D721Med (cell line): ENCODE data around the gene SNAI3.

ENCODE experiments used
- DNase-seq: peaks from one replicate; pipeline ENCODE4 v3.0.0; 2011; ENCODE audit warnings: low spot score; ENCODE audit not compliant: insufficient read length
- FAIRE-seq: peaks from 2 replicates; lab custom pipeline; 2011; peaks lifted over from hg19 to GRCh38; lab: Jason Lieb, UNC
- TF ChIP-seq, protein P1 (sequence below): IDR thresholded peaks from 2 replicates; pipeline ENCODE4 v1.5.1; 2012; ENCODE audit warnings: mild to moderate bottlenecking, control low read depth; ENCODE audit not compliant: insufficient read depth; ENCODE audit errors: missing control alignments

SNAI3 gene

DNA sequence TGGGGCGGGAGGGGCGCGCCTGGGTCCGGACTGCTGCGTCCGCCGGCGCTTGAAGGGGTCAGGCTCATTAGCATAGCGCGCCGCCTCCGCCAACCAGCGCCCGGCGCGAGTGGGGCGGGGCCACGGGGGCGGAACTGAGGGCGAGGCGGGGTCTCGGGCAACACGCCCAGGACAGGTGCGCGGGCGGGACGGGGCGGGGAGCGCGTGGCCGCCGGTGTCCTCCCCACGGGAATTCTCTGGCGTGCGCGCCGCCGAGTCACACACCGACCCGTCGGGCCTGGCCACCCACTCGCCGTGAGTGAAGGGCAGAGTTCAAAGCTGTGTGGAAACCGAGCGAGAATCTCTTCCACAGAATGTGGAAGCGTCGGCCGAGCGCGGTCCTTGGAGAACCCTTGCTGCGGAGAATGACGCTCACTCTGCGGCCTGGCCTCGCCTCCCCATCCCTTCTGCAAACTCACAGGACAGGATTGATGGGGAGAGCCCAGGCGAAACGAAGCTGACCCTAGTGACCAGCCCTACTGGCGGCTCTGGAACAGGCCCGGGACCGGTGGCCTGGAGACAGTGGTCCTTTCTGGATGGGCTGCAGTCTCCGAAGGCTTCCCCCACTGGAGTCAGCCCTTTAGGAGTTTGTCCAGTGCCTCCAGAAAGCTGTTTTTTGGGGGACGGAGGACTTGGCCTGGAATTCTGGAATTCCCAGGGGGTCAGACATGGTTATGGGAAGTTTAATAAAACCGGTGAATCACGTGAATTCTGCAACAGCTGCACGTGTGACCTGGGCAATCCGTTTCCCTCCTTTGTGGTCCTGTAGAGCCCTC lies at the start of gene SNAI3:
Gene SNAI3, minus strand, starts transcription at position 69 of the 815 bp plus-strand sequence. CDS start 101 bp downstream, outside the sequence.
- peak; percentile 64 for DNase-seq
- no peak for FAIRE-seq
- TF ChIP-seq, protein P1, sequence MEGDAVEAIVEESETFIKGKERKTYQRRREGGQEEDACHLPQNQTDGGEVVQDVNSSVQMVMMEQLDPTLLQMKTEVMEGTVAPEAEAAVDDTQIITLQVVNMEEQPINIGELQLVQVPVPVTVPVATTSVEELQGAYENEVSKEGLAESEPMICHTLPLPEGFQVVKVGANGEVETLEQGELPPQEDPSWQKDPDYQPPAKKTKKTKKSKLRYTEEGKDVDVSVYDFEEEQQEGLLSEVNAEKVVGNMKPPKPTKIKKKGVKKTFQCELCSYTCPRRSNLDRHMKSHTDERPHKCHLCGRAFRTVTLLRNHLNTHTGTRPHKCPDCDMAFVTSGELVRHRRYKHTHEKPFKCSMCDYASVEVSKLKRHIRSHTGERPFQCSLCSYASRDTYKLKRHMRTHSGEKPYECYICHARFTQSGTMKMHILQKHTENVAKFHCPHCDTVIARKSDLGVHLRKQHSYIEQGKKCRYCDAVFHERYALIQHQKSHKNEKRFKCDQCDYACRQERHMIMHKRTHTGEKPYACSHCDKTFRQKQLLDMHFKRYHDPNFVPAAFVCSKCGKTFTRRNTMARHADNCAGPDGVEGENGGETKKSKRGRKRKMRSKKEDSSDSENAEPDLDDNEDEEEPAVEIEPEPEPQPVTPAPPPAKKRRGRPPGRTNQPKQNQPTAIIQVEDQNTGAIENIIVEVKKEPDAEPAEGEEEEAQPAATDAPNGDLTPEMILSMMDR, result no peak

DNA sequence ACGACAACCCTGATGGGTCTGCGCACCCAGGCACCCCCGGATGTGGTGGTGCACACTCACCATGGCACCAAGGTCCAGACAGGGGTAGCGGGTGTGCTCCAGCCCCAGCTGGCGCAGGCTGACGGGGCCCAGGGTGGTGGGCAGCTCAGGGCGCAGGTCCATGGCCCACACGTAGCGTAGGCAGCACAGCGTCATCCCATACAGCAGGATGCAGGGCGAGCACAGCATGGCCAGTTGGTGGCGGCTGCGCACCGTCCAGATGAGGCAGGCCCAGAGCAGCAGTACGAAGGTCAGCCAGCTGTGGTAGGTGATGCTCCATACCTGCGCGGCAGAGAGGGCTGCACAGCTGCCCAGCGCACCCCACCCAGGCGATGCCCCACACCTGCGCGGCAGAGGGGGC lies 49.8 kb upstream of the SNAI3 start:
- TF ChIP-seq, protein P1, result no peak
- FAIRE-seq (no peak), DNase-seq (no peak)

DNA sequence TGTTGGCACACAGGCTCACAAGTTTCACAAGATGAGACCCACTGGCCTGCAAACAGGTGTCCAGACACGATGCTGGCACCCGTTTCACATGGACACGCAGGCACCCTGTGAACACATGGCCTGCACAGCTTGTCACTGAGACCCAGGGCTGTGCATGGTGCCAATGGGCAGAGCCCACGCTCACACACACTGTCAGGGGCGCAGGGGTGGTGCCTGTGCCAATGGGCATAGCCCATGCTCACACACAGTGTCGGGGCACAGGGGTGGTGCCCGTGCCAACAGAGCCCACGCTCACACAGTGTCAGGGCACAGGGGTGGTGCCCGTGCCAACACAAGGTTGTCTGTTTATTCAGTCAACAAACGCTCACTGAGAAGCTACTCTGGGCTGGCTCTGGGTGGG lies 49.3 kb upstream of the SNAI3 start:
- no peak for DNase-seq
- TF ChIP-seq, protein P1, result no peak
- FAIRE-seq, result no peak

DNA sequence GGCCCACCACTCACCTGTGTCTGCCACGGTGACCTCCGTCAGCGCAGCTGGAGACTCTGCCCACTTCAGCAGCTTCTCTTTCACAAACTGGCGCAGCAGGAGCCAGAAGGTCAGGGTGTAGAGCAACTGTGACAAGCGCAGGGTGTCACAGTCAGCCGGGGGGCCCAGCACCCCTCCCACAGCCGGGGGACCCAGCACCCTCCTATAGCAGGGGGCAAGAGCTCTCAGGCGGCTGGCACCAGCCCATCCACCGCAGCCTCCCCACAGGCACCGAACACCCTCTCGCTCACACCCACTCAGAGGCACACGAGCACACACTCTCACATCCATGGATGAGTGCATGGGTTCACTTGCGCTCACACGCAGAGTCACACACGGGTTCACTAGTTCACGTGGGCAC lies 48.8 kb upstream of the SNAI3 start:
- no peak for FAIRE-seq
- no peak for DNase-seq
- TF ChIP-seq, protein P1, result no peak

DNA sequence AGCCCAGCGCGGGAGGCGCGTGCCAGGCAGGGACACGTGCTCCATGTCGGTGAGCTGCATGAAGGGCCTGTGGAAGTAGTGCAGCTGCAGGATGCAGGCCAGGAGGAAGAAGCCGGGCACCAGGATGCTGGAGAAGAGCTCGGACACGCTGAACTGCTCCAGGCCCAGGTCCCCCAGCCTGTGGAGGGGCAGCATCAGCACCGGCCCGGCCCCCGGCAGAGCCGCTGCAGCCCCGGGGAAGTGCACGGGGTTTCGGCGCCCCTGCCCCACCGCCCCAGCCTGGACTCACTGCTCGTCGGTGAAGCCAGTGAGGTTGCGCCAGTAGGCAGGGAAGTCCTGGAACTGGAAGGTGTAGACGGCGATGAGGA lies 48.0 kb upstream of the SNAI3 start:
- FAIRE-seq (no peak), DNase-seq (no peak)
- TF ChIP-seq, protein P1, result no peak

DNA sequence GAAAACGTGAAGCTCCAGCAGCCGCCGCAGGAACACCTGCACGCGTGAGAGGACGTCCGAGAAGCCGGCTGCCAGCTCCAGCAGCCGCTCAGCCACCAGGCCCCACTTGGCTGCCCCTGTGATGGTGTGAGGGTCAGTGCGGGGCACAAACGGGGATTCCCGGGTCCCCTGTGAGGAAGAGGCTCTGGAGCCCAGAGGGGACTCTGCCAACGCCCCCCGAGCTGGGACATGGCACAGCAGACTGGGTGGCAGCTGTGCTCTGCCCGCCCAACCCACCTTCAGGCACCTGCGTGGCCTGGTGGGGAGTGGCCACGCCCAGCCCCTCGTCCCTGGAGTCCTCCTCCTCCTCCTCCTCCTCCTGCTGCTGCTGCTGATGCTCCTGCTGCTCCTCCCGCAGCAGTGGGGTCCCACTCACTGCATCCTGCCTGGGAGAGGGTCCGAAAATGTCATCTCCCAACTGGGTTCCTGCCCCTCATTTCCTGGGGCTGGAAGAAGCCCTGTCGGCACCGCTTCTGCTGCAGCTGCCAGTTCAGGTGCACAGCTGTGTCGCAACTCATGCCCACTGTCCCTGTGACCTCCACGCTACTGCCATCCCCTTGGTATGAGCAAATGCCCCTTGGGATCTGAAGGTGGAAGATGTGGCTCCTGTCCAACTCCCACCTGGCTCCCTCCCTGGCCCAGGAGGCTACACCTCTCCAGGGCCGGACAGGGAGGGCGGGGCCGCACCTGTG lies 47.5 kb upstream of the SNAI3 start:
- DNase-seq (no peak), FAIRE-seq (no peak)
- TF ChIP-seq, protein P1, result no peak

DNA sequence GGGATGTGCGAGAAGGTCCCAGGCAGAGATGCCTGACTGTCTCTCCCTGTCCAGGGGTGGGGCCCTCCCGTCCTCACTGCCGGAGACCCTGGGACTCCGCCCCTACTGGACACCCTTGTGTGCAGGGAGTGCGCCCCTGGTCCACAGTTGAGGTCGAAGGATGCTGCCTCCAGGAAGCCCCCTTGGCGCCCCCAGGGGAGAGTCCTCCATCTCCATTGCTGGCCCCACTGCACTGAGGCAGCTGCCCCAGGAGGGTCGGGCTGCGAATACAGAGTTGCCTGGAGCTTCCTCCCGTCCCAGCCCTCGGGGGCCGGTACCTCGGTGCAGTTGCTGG lies 46.6 kb upstream of the SNAI3 start:
- no peak for FAIRE-seq
- TF ChIP-seq, protein P1, result no peak
- DNase-seq, result no peak
